Osteoblast (primary cell): ENCODE data around the gene EBLN1. TPM values are rescaled to one million over a fixed set of nuclear protein-coding genes. Genes with fewer than 3 reads are reported as not detected.

ENCODE experiments used
- DNase-seq: peaks from one replicate; pipeline ENCODE4 v3.0.0; 2011; ENCODE audit warnings: low spot score, mixed read lengths; ENCODE audit not compliant: insufficient read length; ENCODE audit errors: missing footprints
- H2AFZ ChIP-seq: 2 replicates; pipeline ENCODE4 v1.6.0; 2011; ENCODE audit warnings: mild to moderate bottlenecking, low read length
- H3K27ac ChIP-seq: 2 replicates; pipeline ENCODE4 v1.5.1; 2011; ENCODE audit warnings: mild to moderate bottlenecking, low read depth, low read length, moderate library complexity
- H3K27me3 ChIP-seq: 2 replicates; pipeline ENCODE4 v1.6.0; 2012; ENCODE audit warnings: mild to moderate bottlenecking, control low read depth, inconsistent platforms, low read length, moderate library complexity; ENCODE audit not compliant: insufficient read depth
- H3K36me3 ChIP-seq: 2 replicates; pipeline ENCODE4 v1.5.1; 2011; ENCODE audit warnings: mild to moderate bottlenecking, low read length, control low read depth, moderate library complexity; ENCODE audit not compliant: insufficient read depth
- H3K4me1 ChIP-seq: 2 replicates; pipeline ENCODE4 v1.5.1; 2011; ENCODE audit warnings: mild to moderate bottlenecking, low read length, control low read depth, moderate library complexity; ENCODE audit not compliant: insufficient read depth
- H3K4me2 ChIP-seq: 2 replicates; pipeline ENCODE4 v1.6.0; 2011; ENCODE audit warnings: mild to moderate bottlenecking, low read length; ENCODE audit not compliant: insufficient read depth
- H3K4me3 ChIP-seq: fragments of 200-600 bp; sonication (generic); 3 replicates; pipeline ENCODE4 v1.5.1; 2012; ENCODE audit warnings: mild to moderate bottlenecking, low read length, inconsistent platforms; ENCODE audit not compliant: insufficient read depth
- H3K79me2 ChIP-seq: 2 replicates; pipeline ENCODE4 v1.6.0; 2012; ENCODE audit warnings: mild to moderate bottlenecking, low read length, control low read depth, inconsistent platforms; ENCODE audit not compliant: insufficient read depth
- H3K9me3 ChIP-seq: 2 replicates; pipeline ENCODE4 v1.5.1; 2011; ENCODE audit warnings: low read depth, low read length, control low read depth
- H4K20me1 ChIP-seq: 2 replicates; pipeline ENCODE4 v1.6.0; 2012; ENCODE audit warnings: mild to moderate bottlenecking, low read length, control low read depth; ENCODE audit not compliant: insufficient read depth
- CTCF ChIP-seq: IDR thresholded peaks from 2 replicates; pipeline ENCODE4 v1.5.1; 2011; ENCODE audit warnings: mild to moderate bottlenecking, low read depth, low read length, moderate library complexity; ENCODE audit errors: extremely low read depth
- total RNA-seq: library from RNA; depleted of rRNA; stranded (reverse); fragments of >200 nt; gene quantifications from 2 replicates; pipeline ENCODE4 v1.2.3, GENCODE V29; 2012

EBLN1 gene
- total RNA-seq, 1 donor, result not detected

DNA sequence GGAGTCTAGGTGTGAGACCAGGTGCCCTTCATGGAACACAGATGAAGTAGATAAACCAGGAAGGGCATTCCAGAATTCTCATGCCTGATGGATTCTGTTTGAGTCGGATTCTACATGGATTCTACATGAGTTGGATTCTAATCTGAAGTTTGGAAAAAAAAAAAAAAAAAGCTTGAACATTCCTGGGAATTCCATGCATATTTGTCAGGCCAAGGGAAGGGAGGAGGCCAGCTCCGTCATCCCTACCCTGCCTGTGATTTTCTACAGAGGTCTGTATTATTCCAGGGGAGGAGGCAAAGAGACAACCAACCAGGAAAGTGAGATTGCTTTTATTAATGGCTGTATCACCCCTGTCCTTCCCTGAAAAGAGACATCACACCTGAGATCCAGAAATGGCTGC, 27.8 kb upstream of the EBLN1 start:
- H3K27me3 ChIP-seq, result no peaks in the 10 kb centered on the region
- H2AFZ ChIP-seq, result peak overlapping the region; percentile 23
- H3K4me2 ChIP-seq, result no peak overlapping the region
- TF ChIP-seq CTCF, result no peak
- H4K20me1 ChIP-seq, result no peaks in the 10 kb centered on the region
- DNase-seq, result no peak
- H3K27ac ChIP-seq, result peak overlapping the region; percentile 10
- H3K9me3 ChIP-seq, result no peaks in the 10 kb centered on the region
- H3K79me2 ChIP-seq, result no peaks in the 10 kb centered on the region
- peaks cover 29% of the 10 kb centered on the region for H3K4me1 ChIP-seq
- no peak overlapping the region for H3K4me3 ChIP-seq
- H3K36me3 ChIP-seq, result no peaks in the 10 kb centered on the region

- no peaks in the 10 kb centered on the region for H4K20me1 ChIP-seq
- TF ChIP-seq CTCF, result no peak
- H3K4me1 ChIP-seq, result peaks cover 29% of the 10 kb centered on the region
- no peaks in the 10 kb centered on the region for H3K27me3 ChIP-seq
- H3K27ac ChIP-seq, result no peak overlapping the region
- no peaks in the 10 kb centered on the region for H3K9me3 ChIP-seq
- no peak overlapping the region for H3K4me3 ChIP-seq
- no peak for DNase-seq
- no peaks in the 10 kb centered on the region for H3K79me2 ChIP-seq
- no peak overlapping the region for H3K4me2 ChIP-seq
- H2AFZ ChIP-seq, result no peak overlapping the region
- no peaks in the 10 kb centered on the region for H3K36me3 ChIP-seq
Observed at GRCh38 chr10:22244855-22245254, 27.0 kb upstream of the EBLN1 start.

DNA sequence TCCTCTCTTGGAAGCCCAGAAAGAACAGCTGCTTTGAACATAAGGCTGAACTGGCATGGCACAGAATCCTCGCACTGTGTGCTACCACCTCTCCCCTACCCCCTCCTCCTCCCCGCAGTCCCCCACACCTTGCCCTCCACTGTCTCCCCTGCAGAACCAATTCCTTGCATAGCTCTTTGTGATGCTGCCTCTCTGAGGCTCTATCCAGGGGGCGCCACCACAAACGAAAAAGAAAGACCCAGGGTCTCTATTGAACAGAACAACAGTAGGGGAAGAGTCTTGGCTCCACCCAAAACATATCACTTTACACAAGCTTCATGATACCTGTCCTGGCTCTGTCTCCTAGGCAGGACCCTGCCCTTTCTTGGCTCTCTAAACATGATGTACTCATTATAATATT, 26.2 kb upstream of the EBLN1 start:
- Histone ChIP-seq H3K27me3 (no peaks in the 10 kb centered on the region), H3K36me3 (no peaks in the 10 kb centered on the region), H3K79me2 (no peaks in the 10 kb centered on the region), H3K4me3 (no peak overlapping the region), H3K27ac (no peak overlapping the region), H3K4me2 (no peak overlapping the region), H2AFZ (no peak overlapping the region), H3K9me3 (no peaks in the 10 kb centered on the region), H4K20me1 (no peaks in the 10 kb centered on the region), H3K4me1 (peaks cover 29% of the 10 kb centered on the region)
- no peak for TF ChIP-seq CTCF
- DNase-seq, result no peak

DNA sequence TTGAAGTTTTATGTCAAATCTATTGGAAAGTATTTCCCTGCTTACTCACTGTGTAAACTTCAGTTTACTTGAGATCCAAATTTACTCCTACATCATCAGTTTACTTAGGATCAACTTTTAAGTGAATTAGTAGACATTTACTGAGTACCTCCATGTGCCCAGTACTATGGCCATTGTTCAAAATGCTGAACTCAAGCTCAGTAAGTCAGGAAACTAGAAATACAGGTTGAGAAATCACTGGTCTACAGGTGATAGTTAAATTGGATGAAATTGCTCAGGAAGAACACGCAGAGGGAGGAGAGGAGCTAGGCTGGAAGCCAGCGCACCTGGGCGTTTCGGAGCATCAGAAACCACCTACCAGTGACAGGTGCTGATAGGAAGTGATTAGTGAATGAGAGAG, 25.5 kb upstream of the EBLN1 start:
- Histone ChIP-seq H3K4me2 (no peak overlapping the region), H3K9me3 (no peaks in the 10 kb centered on the region), H3K4me1 (peaks cover 29% of the 10 kb centered on the region), H3K27ac (no peak overlapping the region), H3K79me2 (no peaks in the 10 kb centered on the region), H2AFZ (no peak overlapping the region), H3K27me3 (no peaks in the 10 kb centered on the region), H4K20me1 (no peaks in the 10 kb centered on the region), H3K4me3 (no peak overlapping the region), H3K36me3 (no peaks in the 10 kb centered on the region)
- no peak for TF ChIP-seq CTCF
- no peak for DNase-seq
